Measurements from ENCODE around the gene NCK1.
A peak's percentile ranks its signal among the peaks of the same experiment; 100 is the strongest.
"Not testable (repeated sequence)": the region's sequence is repeated elsewhere in the genome, so short reads cannot be mapped to it uniquely, and the experiment has no call there.

The NCK1 gene

GRCh38 chr3:136860541-136860940 is 1.5 kb upstream of the NCK1 start:
- DNase-seq (ENCODE audit: low read depth in 2 of 3, low spot score in 2 of 3), result no peak

- peak; percentile 11 to 28 (median 21) for DNase-seq (ENCODE audit: low read depth in 2 of 3, low spot score in 2 of 3)
These were observed 762 bp downstream of the NCK1 start for GRCh38 chr3:136862617-136863322.

- no peak for DNase-seq (ENCODE audit: low read depth in 2 of 3, low spot score in 2 of 3)
These were observed 7.3 kb downstream of the NCK1 start for GRCh38 chr3:136869282-136869681.

- DNase-seq (ENCODE audit: low read depth in 2 of 3, low spot score in 2 of 3), result not testable (repeated sequence)
These were observed 10.2 kb downstream of the NCK1 start for GRCh38 chr3:136872258-136872657.

- not testable (repeated sequence) for DNase-seq (ENCODE audit: low read depth in 2 of 3, low spot score in 2 of 3)
These were observed 17.5 kb downstream of the NCK1 start for GRCh38 chr3:136879510-136879909.

- DNase-seq (ENCODE audit: low read depth in 2 of 3, low spot score in 2 of 3), result no peak
These were observed 20.6 kb downstream of the NCK1 start for GRCh38 chr3:136882571-136882970.

- no peak for DNase-seq (ENCODE audit: low read depth in 2 of 3, low spot score in 2 of 3)
These were observed 22.1 kb downstream of the NCK1 start for GRCh38 chr3:136883967-136884720.

- DNase-seq (ENCODE audit: low read depth in 2 of 3, low spot score in 2 of 3), result no peak
These were observed 23.6 kb downstream of the NCK1 start for GRCh38 chr3:136885357-136886213.

- no peak for DNase-seq (ENCODE audit: low read depth in 2 of 3, low spot score in 2 of 3)
These were observed 27.9 kb downstream of the NCK1 start for GRCh38 chr3:136889947-136890346.

- no peak for DNase-seq (ENCODE audit: low read depth in 2 of 3, low spot score in 2 of 3)
These were observed 30.2 kb downstream of the NCK1 start for GRCh38 chr3:136891934-136892855.

GRCh38 chr3:136893848-136894443 is 31.9 kb downstream of the NCK1 start:
- DNase-seq (ENCODE audit: low read depth in 2 of 3, low spot score in 2 of 3), result no peak

- not testable (repeated sequence) for DNase-seq (ENCODE audit: low read depth in 2 of 3, low spot score in 2 of 3)
These were observed 35.2 kb downstream of the NCK1 start for GRCh38 chr3:136897171-136897570.

GRCh38 chr3:136898549-136898948 is 36.5 kb downstream of the NCK1 start:
- DNase-seq (ENCODE audit: low read depth in 2 of 3, low spot score in 2 of 3), result no peak

- no peak for DNase-seq (ENCODE audit: low read depth in 2 of 3, low spot score in 2 of 3)
These were observed 36.9 kb downstream of the NCK1 start for GRCh38 chr3:136898954-136899353.

GRCh38 chr3:136899622-136900158 is 37.7 kb downstream of the NCK1 start:
- DNase-seq (ENCODE audit: low read depth in 2 of 3, low spot score in 2 of 3), result no peak

- DNase-seq (ENCODE audit: low read depth in 2 of 3, low spot score in 2 of 3), result not testable (repeated sequence)
These were observed 38.7 kb downstream of the NCK1 start for GRCh38 chr3:136900694-136901093.

GRCh38 chr3:136901391-136901790 is 39.4 kb downstream of the NCK1 start:
- no peak for DNase-seq (ENCODE audit: low read depth in 2 of 3, low spot score in 2 of 3)

GRCh38 chr3:136902530-136902929 is 40.5 kb downstream of the NCK1 start:
- not testable (repeated sequence) for DNase-seq (ENCODE audit: low read depth in 2 of 3, low spot score in 2 of 3)

- DNase-seq (ENCODE audit: low read depth in 2 of 3, low spot score in 2 of 3), result no peak
These were observed 41.9 kb downstream of the NCK1 start for GRCh38 chr3:136903899-136904298.

GRCh38 chr3:136904746-136905145 is 42.7 kb downstream of the NCK1 start:
- DNase-seq (ENCODE audit: low read depth in 2 of 3, low spot score in 2 of 3), result no peak
